CD14-positive monocyte (primary cell): Measurements from ENCODE around the gene MSI2. TPM values are rescaled to one million over a fixed set of nuclear protein-coding genes. Genes with fewer than 3 reads are reported as not detected.

ENCODE experiments used
- DNase-seq, 3 donors: peaks; one replicate each; pipeline ENCODE4 v3.0.0-alpha.2; 2011 to 2022
- H2AFZ ChIP-seq: 2 replicates; pipeline ENCODE4 v1.6.0; 2012; ENCODE audit warnings: mild to moderate bottlenecking, low read depth, low read length, inconsistent platforms; ENCODE audit not compliant: insufficient read depth, poor library complexity, severe bottlenecking
- H3K27ac ChIP-seq, 2 donors: 1 replicate in 1 of 2; 2 replicates in 1 of 2; pipeline ENCODE4 v1.5.1; 2012 to 2013; ENCODE audit warnings: low read length in 2 of 2, control low read depth in 1 of 2, inconsistent platforms in 1 of 2, low read depth in 1 of 2, mild to moderate bottlenecking in 1 of 2
- H3K27me3 ChIP-seq, 2 donors: one replicate each; pipeline versions ENCODE4 v1.6.0 to v1.6.1; 2011 to 2013; ENCODE audit warnings: low read length in 2 of 2; ENCODE audit not compliant: control insufficient read depth in 2 of 2, insufficient read depth in 2 of 2
- H3K36me3 ChIP-seq, 2 donors: replicated peaks in 1 of 2; 1 replicate in 1 of 2; 2 replicates in 1 of 2; pipeline versions ENCODE4 v1.5.1 to v1.6.1; 2012 to 2013; ENCODE audit warnings: low read length in 2 of 2, control low read depth in 1 of 2, inconsistent platforms in 1 of 2, mild to moderate bottlenecking in 1 of 2; ENCODE audit not compliant: insufficient read depth in 2 of 2, control insufficient read depth in 1 of 2
- H3K4me1 ChIP-seq, 2 donors: 1 replicate in 1 of 2; 2 replicates in 1 of 2; pipeline versions ENCODE4 v1.5.1 to v1.6.1; 2012 to 2013; ENCODE audit warnings: low read length in 2 of 2, control low read depth in 1 of 2, inconsistent platforms in 1 of 2, mild to moderate bottlenecking in 1 of 2, moderate library complexity in 1 of 2; ENCODE audit not compliant: insufficient read depth in 2 of 2, control insufficient read depth in 1 of 2
- H3K4me2 ChIP-seq: replicated peaks from 2 replicates; pipeline ENCODE3; 2012; ENCODE audit warnings: low read length, moderate library complexity, mild to moderate bottlenecking; ENCODE audit not compliant: poor library complexity, severe bottlenecking; ENCODE audit errors: extremely low read depth
- H3K4me3 ChIP-seq, 3 experiments: fragments of 200-600 bp in 1 of 3; sonication (generic) in 1 of 3; replicated peaks in 1 of 3; 1 replicate in 2 of 3; 2 replicates in 1 of 3; pipeline ENCODE4 v1.5.1; 2011 to 2013; ENCODE audit warnings: low read length in 3 of 3, mild to moderate bottlenecking in 3 of 3, control low read depth in 2 of 3, low read depth in 2 of 3, inconsistent platforms in 1 of 3, moderate library complexity in 1 of 3
- H3K79me2 ChIP-seq: 2 replicates; pipeline ENCODE4 v1.6.0; 2012; ENCODE audit warnings: mild to moderate bottlenecking, control low read depth, inconsistent platforms, low read length, moderate library complexity; ENCODE audit not compliant: insufficient read depth
- H3K9ac ChIP-seq: 2 replicates; pipeline ENCODE4 v1.6.0; 2017; ENCODE audit warnings: low read length, mild to moderate bottlenecking; ENCODE audit not compliant: insufficient read depth, poor library complexity, severe bottlenecking
- H3K9me3 ChIP-seq, 2 donors: replicated peaks in 1 of 2; 1 replicate in 1 of 2; 2 replicates in 1 of 2; pipeline versions ENCODE4 v1.5.1 to v1.6.1; 2012 to 2013; ENCODE audit warnings: low read length in 2 of 2, control low read depth in 1 of 2; ENCODE audit not compliant: control insufficient read depth in 1 of 2, insufficient read depth in 1 of 2
- H4K20me1 ChIP-seq: 2 replicates; pipeline ENCODE4 v1.6.0; 2012; ENCODE audit warnings: mild to moderate bottlenecking, low read length, control low read depth, moderate library complexity; ENCODE audit not compliant: insufficient read depth
- H3K27ac Mint-ChIP-seq, 7 donors: one replicate each; pipeline ENCODE4 v1.8.0; 2020; ENCODE audit warnings: mild to moderate bottlenecking in 7 of 7, mixed read lengths in 7 of 7, moderate library complexity in 6 of 7, inconsistent platforms in 2 of 7
- H3K27me3 Mint-ChIP-seq, 3 donors: one replicate each; pipeline ENCODE4 v1.8.0; 2021 to 2022; ENCODE audit warnings: low read depth in 3 of 3, mild to moderate bottlenecking in 3 of 3, mixed read lengths in 3 of 3, moderate library complexity in 3 of 3, inconsistent platforms in 1 of 3
- H3K36me3 Mint-ChIP-seq, 2 donors: one replicate each; pipeline ENCODE4 v1.8.0; 2020; ENCODE audit warnings: mixed read lengths in 2 of 2, inconsistent platforms in 1 of 2, mild to moderate bottlenecking in 1 of 2
- H3K4me1 Mint-ChIP-seq: one replicate; pipeline ENCODE4 v1.8.0; 2020; ENCODE audit warnings: mild to moderate bottlenecking, mixed read lengths
- H3K4me3 Mint-ChIP-seq, 2 donors: one replicate each; pipeline ENCODE4 v1.8.0; 2020; ENCODE audit warnings: mild to moderate bottlenecking in 2 of 2, mixed read lengths in 2 of 2, moderate library complexity in 1 of 2
- H3K9me3 Mint-ChIP-seq, 7 donors: one replicate each; pipeline ENCODE4 v1.8.0; 2020 to 2022; ENCODE audit warnings: mixed read lengths in 7 of 7, mild to moderate bottlenecking in 6 of 7, moderate library complexity in 6 of 7, inconsistent platforms in 2 of 7
- CTCF ChIP-seq: fragments of 200-600 bp; IDR thresholded peaks from one replicate; pipeline ENCODE4 v1.8.0; 2022; ENCODE audit warnings: antibody characterized with exemption, mild to moderate bottlenecking
- WGBS: methylation state at CpG from one replicate; pipeline ENCODE4 v1.1.5; 2013; ENCODE audit warnings: missing lambda C conversion rate; ENCODE audit not compliant: insufficient coverage; 5-methylcytosine and 5-hydroxymethylcytosine counted together
- intact Hi-C, 2 donors: fragments of 100-400 bp; cut with micrococcal nuclease; formaldehyde crosslinking; loops; one replicate each; pipeline versions ENCODE4 v1.15.0 to v1.15.1; 2023
- polyA plus RNA-seq, 3 donors: library from polyadenylated mRNA; depleted of rRNA in 1 of 3; unstranded in 2 of 3; stranded (reverse) in 1 of 3; fragments of 300-500 nt in 2 of 3; fragments of >200 nt in 1 of 3; fragmentation: Illumina TruSeq in 2 of 3; gene quantifications; 1 replicate in 2 of 3; 2 replicates in 1 of 3; pipeline ENCODE4 v1.2.3, GENCODE V29; 2012 to 2021

The MSI2 gene
- polyA plus RNA-seq, 3 donors: 0.20 to 6.6 (median 0.37) TPM

GRCh38 chr17:57604771-57605674 lies 348.7 kb downstream of the MSI2 start:
- peak in 1 of 3 donors; percentile 37 for DNase-seq
- Histone ChIP-seq H3K4me1 (peaks cover 32 to 42% of the 10 kb centered on the region in 2 donors), H3K79me2 (no peaks in the 10 kb centered on the region), H3K4me3 (peak overlapping the region in 1 of 3 experiments; percentile 48), H3K27me3 (no peaks in the 10 kb centered on the region), H3K4me2 (peak overlapping the region; percentile 63), H3K9ac (peak overlapping the region; percentile 28), H4K20me1 (no peaks in the 10 kb centered on the region), H3K36me3 (no peaks in the 10 kb centered on the region), H2AFZ (no peak overlapping the region), H3K27ac (peak overlapping the region in 1 of 2 donors; percentile 14), H3K9me3 (no peaks in the 10 kb centered on the region)
- Mint-ChIP-seq H3K27me3 (peaks cover 0 to 2% (median 0%) of the 10 kb centered on the region in 3 donors), H3K36me3 (peaks cover 0 to 10% of the 10 kb centered on the region in 2 donors), H3K4me1 (peaks cover 45% of the 10 kb centered on the region), H3K4me3 (peak overlapping the region; percentile 60 to 83), H3K9me3 (peaks cover 0 to 1% (median 0%) of the 10 kb centered on the region in 7 donors), H3K27ac (peak overlapping the region in 5 of 7 donors; percentile 26 to 46 (median 37))
- 29% methylated on average over 19 of the region's 24 CpGs for WGBS
- TF ChIP-seq CTCF: no peak
- intact Hi-C loops: no loop called here

GRCh38 chr17:57605675-57606105 lies 349.4 kb downstream of the MSI2 start:
- Histone ChIP-seq H3K9me3 (no peaks in the 10 kb centered on the region), H3K27me3 (no peaks in the 10 kb centered on the region), H3K4me3 (peak overlapping the region in 1 of 3 experiments; percentile 48), H3K27ac (peak overlapping the region in 1 of 2 donors; percentile 14), H3K79me2 (no peaks in the 10 kb centered on the region), H3K4me1 (peaks cover 29 to 35% of the 10 kb centered on the region in 2 donors), H4K20me1 (no peaks in the 10 kb centered on the region), H3K36me3 (no peaks in the 10 kb centered on the region), H3K9ac (peak overlapping the region; percentile 28), H2AFZ (no peak overlapping the region), H3K4me2 (peak overlapping the region; percentile 63)
- Mint-ChIP-seq H3K27me3 (peaks cover 0 to 2% (median 0%) of the 10 kb centered on the region in 3 donors), H3K4me1 (peaks cover 39% of the 10 kb centered on the region), H3K4me3 (peak overlapping the region; percentile 60 to 83), H3K9me3 (peaks cover 0 to 1% (median 0%) of the 10 kb centered on the region in 7 donors), H3K36me3 (peaks cover 0 to 9% of the 10 kb centered on the region in 2 donors), H3K27ac (peak overlapping the region in 3 of 7 donors; percentile 23 to 46 (median 37))
- peak in 2 of 3 donors; percentile 22 to 30 for DNase-seq
- WGBS: 44% methylated on average over 3 of the region's 5 CpGs
- intact Hi-C loops: no loop called here
- TF ChIP-seq CTCF: no peak
